ENCODE data around the gene RIMS4. TPM values are rescaled to one million over a fixed set of nuclear protein-coding genes. Genes with fewer than 3 reads are reported as not detected.

The RIMS4 gene
- total RNA-seq, 1 donor from 2014 or later = 0.11 TPM

DNA sequence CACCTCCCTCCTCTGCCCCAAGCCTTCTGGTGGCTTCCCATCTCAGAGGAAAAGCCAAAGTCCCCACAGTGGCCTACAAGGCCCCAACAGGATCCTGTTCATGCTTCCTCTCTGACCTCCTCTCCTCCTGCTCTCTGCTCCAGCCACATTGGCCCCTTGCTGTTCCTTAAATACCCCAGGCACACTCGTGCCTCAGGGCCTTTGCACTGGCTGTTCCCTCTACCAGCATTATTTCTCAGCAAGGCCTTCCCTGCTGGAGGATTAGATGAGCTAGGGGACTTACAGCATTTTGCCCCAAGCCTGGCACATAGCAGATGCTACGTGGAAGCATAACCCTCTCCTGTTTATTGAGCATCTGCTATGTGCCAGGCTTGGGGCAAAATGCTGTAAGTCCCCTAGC, 87.4 kb downstream of the RIMS4 start:
- Histone ChIP-seq H3K4me3 (no peak overlapping the region), H3K4me1 (peaks cover 27% of the 10 kb centered on the region), H3K36me3 (no peaks in the 10 kb centered on the region), H3K9me3 (replicated peaks) (no peaks in the 10 kb centered on the region), H3K27me3 (ENCODE audit: low read depth) (no peaks in the 10 kb centered on the region), H3K27ac (replicated peaks) (no peak overlapping the region)
- TF ChIP-seq, protein P1, sequence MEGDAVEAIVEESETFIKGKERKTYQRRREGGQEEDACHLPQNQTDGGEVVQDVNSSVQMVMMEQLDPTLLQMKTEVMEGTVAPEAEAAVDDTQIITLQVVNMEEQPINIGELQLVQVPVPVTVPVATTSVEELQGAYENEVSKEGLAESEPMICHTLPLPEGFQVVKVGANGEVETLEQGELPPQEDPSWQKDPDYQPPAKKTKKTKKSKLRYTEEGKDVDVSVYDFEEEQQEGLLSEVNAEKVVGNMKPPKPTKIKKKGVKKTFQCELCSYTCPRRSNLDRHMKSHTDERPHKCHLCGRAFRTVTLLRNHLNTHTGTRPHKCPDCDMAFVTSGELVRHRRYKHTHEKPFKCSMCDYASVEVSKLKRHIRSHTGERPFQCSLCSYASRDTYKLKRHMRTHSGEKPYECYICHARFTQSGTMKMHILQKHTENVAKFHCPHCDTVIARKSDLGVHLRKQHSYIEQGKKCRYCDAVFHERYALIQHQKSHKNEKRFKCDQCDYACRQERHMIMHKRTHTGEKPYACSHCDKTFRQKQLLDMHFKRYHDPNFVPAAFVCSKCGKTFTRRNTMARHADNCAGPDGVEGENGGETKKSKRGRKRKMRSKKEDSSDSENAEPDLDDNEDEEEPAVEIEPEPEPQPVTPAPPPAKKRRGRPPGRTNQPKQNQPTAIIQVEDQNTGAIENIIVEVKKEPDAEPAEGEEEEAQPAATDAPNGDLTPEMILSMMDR (IDR thresholded peaks at IDR 0.05; ENCODE audit: borderline replicate concordance) = no peak
- no peak for DNase-seq
- intact Hi-C loops (cut with micrococcal nuclease) = no loop called here

DNA sequence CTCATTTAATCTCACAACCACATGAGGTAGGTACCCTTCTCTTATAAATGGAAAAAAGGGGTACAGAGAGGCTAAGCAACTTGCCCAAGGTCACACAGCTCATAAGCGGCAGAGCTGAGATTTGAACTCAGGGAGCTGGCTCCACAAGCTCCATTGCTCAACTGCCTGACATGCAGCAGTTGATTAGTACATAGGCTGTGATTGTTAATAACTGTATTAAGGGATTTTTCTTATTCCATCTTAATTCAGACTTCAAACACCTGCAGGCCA, 88.6 kb downstream of the RIMS4 start:
- TF ChIP-seq, protein P1 (IDR thresholded peaks at IDR 0.05; ENCODE audit: borderline replicate concordance) = no peak
- Histone ChIP-seq H3K4me3 (no peak overlapping the region), H3K4me1 (peaks cover 38% of the 10 kb centered on the region), H3K27me3 (ENCODE audit: low read depth) (no peaks in the 10 kb centered on the region), H3K9me3 (replicated peaks) (no peaks in the 10 kb centered on the region), H3K36me3 (no peaks in the 10 kb centered on the region), H3K27ac (replicated peaks) (peak overlapping the region; percentile 68)
- intact Hi-C loops (cut with micrococcal nuclease) = no loop called here
- DNase-seq = no peak

DNA sequence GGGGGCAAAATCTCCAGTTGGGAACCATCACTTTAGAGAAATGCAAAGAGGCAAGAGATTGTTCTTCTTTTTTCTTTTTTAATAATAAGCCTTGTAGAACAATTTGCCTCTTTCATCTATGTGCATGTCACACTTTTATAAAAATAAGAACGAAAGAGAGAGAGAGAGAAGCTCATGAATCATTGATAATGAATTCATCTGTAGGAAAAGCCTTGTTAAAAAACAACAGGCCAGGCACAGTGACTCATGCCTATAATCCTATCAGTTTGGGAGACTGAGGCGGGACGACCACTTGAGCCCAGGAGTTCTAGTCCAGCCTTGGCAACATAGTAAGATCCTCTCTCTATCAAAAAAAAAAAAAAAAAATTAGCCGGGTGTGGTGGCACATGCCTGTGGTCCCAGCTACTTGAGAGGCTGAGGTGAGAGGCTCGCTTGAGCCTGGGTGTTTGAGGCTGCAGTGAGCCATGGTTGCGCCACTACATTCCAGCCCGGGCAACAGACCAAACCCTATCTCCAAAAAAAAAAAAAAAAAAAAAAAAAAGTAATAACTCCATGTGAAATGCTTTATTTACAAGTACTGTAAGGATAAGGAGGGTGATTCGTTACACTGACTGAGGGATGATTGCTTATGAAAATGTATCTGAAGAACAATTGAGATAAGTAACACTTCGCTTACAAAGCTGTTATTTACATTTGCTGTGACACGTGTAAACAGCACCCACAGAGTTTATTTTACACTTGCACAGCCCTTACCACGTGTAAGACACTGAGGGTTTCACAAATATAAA, 89.2 kb downstream of the RIMS4 start:
- Histone ChIP-seq H3K27me3 (ENCODE audit: low read depth) (no peaks in the 10 kb centered on the region), H3K27ac (replicated peaks) (peak overlapping the region; percentile 68), H3K4me1 (peaks cover 44% of the 10 kb centered on the region), H3K4me3 (no peak overlapping the region), H3K9me3 (replicated peaks) (no peaks in the 10 kb centered on the region), H3K36me3 (no peaks in the 10 kb centered on the region)
- TF ChIP-seq, protein P1 (IDR thresholded peaks at IDR 0.05; ENCODE audit: borderline replicate concordance) = no peak
- intact Hi-C loops (cut with micrococcal nuclease) = no loop called here
- no peak for DNase-seq

DNA sequence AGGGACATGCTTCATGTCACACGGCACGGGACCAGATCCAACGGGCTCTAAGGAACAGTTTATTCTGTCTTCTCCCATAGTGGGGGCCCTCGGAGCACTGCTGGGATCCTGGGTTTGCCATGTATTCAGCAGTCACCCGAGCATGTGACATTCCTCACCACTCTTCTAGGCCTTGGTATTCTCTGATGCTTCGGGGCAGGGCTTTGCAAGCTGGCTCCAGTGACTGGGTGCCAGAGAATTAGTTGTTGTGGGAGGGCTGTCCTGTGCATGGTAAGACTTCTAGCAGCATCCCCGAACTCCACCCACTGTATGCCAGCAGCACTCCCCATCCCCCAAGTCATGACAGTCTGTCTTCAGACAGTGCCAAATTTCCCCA, 89.7 kb downstream of the RIMS4 start:
- H3K36me3 ChIP-seq = no peaks in the 10 kb centered on the region
- H3K4me1 ChIP-seq = peaks cover 49% of the 10 kb centered on the region
- H3K4me3 ChIP-seq = no peak overlapping the region
- TF ChIP-seq, protein P1 (IDR thresholded peaks at IDR 0.05; ENCODE audit: borderline replicate concordance) = no peak
- H3K9me3 ChIP-seq (replicated peaks) = no peaks in the 10 kb centered on the region
- H3K27ac ChIP-seq (replicated peaks) = peak overlapping the region; percentile 68
- no peak for DNase-seq
- no peaks in the 10 kb centered on the region for H3K27me3 ChIP-seq (ENCODE audit: low read depth)
- intact Hi-C loops (cut with micrococcal nuclease) = no loop called here

DNA sequence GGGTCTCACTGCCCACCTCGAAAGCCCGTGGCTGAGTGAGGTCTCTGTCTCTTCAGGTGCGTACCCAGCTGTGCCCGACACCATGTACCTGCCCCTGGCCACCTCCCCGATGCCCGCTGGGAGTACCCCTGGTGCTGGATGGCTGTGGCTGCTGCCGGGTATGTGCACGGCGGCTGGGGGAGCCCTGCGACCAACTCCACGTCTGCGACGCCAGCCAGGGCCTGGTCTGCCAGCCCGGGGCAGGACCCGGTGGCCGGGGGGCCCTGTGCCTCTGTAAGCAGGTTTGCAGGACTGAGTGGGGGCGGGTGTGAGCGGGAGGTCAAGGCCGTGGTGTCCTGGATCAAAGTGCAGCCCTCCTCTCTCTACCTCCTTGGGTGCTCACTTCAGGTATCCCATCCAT, 90.5 kb downstream of the RIMS4 start:
- Histone ChIP-seq H3K36me3 (no peaks in the 10 kb centered on the region), H3K4me3 (no peak overlapping the region), H3K27ac (replicated peaks) (peak overlapping the region; percentile 68), H3K4me1 (peaks cover 57% of the 10 kb centered on the region), H3K9me3 (replicated peaks) (no peaks in the 10 kb centered on the region), H3K27me3 (ENCODE audit: low read depth) (no peaks in the 10 kb centered on the region)
- intact Hi-C loops (cut with micrococcal nuclease) = no loop called here
- TF ChIP-seq, protein P1 (IDR thresholded peaks at IDR 0.05; ENCODE audit: borderline replicate concordance) = no peak
- DNase-seq = no peak

Data from left ventricle myocardium inferior (tissue), 1 donor.